AML-193 (cell line): Measurements from ENCODE around the gene KCTD3.

ENCODE experiments used
- DNase-seq, 2 experiments: peaks; one replicate each; lab custom pipeline; 2025; lab: John Stamatoyannopoulos, UW

Gene KCTD3

DNA sequence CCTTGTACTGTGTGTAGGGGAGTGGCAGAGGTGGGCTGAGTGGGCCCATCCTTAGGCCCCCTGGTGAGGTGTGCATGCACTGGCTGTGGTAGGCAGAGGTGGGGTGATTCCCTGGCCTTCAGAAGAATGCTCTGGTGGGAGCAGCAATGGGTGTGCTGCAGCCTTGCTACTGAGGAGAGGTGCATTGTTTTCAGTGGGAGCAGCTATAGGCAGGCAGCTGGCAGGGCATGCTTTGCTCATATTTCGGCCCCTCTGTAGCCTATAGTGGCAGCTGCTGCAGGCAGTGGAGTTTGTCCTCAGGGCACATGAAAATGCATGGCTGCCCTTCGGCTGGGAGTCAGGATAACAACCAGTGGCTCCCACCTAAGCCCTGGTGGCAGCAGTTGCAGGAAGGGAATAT is 10.1 kb upstream of the KCTD3 start:
- no peak for DNase-seq

DNA sequence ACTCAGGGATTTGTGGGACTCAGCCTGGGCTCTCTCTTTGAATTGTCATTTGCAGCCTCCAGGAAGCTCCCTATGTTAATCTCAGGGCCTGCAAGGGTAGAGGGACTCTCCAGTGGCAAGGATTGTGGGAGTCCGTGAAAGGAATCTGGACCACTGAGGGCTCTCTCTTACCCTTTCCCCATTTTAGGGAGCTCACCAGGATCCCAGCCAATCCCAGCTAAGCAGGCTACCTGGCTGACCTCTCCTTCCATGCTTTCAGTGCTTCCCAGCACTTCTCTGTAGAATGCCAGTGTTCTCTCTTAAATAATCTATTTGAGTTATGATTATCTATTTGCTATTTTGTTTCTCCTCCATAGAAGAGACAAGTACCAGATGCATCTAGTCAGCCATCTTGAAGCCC is 9.6 kb upstream of the KCTD3 start:
- DNase-seq = no peak

DNA sequence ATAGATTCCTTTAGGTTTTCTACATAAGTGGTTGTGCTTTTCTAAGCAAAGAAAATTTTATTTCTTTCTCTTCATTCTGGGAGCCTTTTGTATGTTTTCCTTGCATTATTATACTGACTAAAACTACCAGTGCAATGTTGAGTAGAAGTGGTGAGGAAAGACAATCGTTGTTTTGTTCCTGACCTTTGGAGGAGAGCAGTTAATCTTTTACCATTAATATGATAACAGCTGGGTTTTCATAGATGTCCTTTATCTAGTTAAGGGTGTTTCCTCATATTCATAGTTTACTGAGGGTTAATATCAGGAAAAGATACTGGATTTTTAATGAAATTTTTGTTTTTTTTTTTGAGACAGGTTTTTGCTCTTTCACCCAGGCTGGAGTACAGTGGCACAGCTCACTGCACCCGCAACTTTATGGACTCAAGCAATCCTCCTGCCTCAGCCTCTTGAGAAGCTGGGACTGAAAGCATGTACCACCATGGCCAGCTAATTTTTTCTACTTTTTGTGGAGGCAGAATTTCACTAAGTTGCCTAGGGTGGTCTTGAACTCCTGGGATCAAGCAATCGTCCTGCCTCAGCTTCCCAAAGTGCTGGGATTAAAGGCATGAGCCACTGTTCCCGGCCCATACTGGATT is 9.0 kb upstream of the KCTD3 start:
- DNase-seq = no peak

DNA sequence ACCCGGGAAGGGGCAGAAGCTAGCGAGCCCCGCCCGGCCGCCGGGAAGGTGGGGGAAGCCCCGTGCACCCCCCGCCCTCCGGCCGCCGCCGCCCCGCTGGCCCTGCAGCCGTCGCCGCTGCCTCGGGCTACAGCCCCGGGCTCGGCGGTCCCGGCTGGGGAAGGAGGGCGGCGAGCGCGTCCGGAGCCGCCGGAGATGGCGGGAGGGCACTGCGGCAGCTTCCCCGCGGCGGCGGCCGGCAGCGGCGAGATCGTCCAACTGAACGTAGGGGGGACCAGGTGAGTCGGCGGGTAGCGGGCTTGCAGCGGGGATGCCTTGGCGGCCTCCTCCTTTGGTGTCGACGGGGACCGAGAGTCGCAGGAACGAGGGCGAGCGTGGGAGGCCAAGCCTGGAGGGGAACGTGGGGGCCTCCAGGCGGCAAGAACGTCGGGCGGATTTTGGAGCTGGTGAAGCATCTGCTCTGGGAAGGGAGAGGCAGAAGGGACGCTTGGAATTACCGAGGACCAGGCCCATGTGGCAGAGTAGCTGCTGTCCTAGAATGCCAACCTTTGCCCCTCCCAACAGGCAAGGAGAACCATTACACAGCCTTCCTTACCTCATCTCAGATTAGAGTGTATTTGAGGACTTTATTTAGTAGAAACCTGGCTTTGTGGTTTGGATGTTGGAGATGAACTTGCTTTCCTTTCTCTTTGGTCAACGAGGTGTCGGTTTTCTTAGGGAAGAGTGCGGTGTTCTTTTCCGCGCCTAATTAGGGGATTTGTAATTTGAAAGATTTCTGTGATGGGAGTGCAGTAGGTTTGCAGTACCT is 591 bp downstream of the KCTD3 start:
- no peak for DNase-seq

DNA sequence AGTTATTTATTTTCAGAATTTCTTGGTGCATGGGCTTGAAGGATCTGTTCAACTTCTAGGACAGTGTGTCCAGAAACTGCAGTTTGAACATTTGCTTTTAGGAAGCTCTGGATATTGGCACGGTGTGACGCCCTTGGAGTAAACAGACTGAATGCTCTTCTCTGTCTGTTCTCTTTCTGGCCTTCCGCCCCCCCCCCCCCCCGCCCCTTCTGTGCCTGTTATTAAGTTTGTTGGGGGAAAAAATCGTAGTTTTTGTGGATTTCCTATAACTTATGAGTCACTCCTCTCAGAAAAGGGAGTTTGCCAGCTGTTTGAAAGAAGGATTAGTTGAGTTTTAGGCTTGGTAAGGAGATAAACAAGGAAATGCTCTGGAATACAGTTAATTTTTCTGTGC is 1.2 kb downstream of the KCTD3 start:
- no peak for DNase-seq

DNA sequence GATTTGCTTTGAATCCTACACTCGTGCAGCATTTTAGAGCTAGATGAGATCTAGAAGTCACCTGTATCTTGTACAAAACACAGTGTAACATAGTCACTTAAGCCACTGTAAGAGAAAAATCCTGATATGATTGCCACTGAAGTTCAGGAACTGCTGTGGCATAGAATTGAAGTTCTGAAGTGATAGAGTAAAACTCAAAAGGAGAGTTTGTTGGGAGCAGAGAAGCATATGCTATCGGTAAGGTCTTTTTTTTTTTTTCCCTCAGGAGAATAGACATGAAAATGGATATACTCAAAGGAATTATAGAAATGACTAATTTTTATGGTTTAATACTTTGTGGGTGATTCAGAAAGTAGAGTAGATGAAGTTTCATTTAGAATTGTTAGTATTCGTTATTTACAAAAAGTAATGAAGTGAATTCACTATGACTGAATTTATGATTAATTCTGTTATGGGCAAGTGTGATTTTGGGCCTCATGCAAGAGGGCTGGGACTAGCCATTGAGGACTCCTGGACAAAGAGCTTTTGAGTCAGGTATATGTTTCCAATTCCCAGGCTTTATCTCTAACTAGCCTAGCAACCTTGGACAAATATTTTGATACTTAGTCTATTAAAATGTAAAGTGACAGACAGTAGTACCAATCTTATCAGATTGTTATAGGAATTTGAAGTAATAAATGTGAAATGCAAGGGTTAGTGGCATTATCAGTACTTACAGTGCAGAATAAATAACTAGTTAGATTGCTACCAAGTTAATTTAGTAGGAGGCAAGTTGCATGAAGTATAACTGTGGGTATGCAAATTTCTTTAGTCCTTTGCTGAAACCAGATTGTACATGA is 3.1 kb downstream of the KCTD3 start:
- DNase-seq = no peak

DNA sequence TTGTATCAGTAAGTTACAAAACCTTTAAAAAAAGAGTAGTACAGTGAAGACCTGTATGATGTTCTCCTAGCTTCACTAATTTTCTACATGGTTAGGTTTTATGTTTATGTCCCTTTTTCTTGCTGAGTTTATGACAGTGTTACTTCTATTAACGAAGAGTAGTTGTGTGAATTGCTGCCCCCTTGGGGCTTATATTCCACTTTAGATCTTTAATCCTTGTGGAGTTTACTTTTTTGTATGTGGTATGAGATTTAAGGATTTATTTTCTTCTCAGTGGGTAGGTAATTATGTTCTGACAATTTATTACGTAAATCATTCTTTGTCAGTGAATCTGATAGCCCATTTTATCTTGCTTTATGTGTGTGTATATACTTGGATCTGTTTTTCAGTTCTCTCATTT is 14.8 kb downstream of the KCTD3 start:
- DNase-seq = no peak

DNA sequence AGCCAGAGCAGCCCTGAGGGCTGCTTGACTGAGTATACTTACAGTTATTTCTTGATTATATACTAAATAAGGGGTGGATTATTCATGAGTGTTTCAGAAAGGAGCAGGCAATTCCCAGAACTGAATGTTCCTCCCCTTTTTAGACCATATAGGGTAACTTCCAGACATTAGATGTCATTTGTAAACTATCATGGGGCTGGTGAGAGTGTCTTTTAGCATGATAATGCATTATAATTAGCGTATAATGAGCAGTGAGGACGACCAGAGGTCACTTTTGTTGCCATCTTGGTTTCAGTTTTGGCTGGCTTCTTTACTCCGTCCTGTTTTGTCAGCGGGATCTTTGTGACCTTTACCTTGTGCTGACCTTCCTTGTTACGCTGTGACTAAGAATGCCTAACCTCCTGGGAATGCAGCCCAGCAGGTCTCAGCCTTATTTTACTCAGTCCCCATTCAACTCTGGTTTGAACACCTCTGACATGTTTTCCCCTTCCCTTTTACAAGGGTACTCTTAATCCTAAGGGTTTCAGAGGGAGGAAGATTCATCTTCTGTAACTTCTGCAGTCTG is 16.2 kb downstream of the KCTD3 start:
- no peak for DNase-seq

DNA sequence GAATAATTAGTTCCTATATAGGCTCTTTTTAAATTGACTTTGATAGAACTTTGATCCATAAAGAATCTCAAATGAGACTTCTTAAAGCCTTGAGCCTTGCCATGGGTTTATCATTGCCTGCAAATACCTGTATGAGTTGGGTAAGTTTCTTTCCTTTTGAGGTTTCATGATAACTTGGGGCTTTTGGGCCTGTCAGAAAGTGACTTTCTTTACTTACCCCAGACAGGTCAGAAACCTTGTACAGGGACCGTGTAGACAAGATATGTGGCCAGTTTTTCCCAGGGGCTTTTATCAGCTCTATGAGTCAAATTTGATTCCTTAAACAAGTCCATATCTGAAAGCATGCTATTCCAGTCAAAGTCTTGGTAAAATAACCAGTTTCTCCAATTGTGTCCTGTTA is 17.3 kb downstream of the KCTD3 start:
- no peak for DNase-seq

DNA sequence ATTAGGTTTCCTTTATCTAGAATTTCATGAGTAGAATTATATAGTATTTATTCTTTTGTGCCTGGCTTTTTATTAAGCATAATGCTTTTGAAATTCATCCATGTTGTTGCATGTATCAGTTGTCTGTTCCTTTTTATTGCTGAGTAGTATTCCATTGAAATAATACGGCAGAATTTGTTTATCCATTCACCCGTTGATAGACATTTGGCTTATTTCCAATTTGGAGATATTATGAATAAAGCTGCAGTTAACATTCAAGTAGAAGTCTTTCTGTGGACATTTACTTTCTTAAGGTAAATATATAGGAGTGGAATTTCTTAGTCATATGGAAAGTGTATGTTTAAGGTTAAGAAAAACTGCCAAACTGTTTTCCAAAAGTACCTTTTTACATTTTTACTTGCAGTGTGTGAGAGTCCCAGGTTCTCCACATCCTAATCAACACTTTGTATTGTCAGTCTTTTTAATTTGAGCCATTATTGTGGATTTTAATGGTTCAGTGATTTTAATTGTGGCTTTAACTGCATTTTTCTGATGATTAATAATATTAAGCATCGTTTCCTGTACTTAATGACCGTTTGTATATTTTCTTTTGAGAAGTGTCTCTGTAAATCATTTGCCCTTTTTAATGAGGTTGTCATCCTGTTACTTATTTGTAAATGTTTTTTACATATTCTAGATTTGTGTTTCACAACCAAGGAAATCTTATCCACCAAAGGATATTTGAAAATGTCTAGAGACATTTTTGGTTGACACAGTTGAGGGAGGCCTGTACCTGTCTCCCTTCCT is 22.7 kb downstream of the KCTD3 start:
- no peak for DNase-seq

DNA sequence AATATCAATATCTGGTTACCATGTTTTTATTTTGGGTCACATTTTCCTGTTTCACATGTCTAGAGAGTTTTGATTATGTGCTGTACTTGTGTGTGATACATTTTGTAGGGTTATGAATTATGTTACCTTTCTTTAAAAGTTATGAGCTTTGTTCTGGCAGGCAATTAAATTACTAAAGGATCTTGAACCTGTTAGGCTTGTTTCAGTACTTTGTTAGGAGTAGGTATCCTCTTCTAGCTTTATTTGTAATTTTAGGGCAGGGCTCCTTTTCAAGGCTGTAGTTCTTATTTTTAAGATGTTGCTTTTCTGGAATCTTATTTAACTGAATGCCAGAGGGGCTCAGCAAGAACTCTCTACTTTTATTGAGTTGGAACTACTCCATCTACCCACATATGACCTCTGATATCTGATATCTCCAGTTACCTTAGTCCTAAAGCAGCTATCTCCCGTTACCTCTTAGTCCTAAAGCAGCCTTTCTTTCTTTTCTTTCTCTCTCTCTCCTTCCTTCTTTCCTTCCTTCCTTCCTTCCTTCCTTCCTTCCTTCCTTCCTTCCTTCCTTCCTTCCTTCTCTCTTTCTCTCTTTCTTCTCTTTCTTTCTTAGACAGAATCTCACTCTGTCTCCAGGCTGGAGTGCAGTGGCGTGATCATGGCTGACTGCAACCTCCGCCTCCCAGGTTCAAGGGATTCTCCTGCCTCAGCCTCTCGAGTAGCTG is 23.8 kb downstream of the KCTD3 start:
- no peak for DNase-seq

DNA sequence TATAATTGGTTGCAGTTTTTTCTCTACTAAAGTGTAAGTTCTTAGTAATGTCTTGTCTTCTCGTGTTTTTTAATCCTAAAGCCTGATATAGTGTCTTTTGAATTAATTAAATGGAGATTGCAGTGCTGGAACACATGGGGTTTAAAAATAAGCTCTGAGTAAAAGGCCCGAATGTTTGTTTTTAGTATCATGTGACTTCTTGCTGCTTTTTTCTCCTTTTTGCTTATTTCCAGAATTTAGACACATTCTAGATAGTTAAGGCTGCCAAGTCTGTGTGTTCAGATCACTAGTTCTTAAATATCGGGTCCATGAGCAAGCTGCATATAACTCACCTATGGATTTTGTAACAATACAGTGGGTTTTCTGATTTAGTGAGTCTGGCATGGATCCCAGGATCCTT is 27.5 kb downstream of the KCTD3 start:
- DNase-seq = no peak

DNA sequence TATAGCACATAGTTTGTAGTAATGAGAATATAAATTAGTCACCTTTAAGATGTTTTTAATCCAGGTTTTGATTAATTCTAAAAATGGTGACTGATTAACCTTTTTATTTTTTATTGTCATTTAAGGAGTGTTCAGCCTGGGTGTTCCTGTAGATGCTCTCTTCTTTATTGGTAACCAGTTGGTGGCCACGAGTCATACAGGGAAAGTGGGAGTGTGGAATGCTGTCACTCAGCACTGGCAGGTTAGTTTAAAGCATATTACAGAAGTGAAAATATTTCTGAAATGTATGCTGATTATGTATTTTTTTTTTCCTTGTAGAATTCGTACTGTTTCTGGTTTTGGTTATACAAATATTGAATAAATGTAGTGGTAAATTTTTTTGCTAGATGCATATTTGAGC is 28.1 kb downstream of the KCTD3 start:
- no peak for DNase-seq

DNA sequence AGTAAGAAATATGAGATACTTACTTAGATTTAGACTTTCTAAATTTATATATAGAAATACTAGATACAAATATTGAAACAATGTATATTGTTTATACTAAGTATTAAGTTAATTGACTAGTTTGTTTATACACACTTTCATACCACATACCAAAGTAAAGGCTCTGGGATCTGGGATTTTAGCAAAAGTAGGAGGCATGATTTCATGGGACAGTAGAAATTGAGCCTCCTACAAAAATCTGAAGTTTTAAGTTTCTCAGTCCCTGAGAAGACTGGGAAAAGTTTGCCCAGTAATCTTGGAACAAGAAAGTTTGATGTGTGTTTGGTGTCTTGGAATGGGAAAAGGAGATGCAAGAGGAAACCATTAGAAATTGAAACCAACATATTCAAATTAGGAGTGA is 30.9 kb downstream of the KCTD3 start:
- no peak for DNase-seq

DNA sequence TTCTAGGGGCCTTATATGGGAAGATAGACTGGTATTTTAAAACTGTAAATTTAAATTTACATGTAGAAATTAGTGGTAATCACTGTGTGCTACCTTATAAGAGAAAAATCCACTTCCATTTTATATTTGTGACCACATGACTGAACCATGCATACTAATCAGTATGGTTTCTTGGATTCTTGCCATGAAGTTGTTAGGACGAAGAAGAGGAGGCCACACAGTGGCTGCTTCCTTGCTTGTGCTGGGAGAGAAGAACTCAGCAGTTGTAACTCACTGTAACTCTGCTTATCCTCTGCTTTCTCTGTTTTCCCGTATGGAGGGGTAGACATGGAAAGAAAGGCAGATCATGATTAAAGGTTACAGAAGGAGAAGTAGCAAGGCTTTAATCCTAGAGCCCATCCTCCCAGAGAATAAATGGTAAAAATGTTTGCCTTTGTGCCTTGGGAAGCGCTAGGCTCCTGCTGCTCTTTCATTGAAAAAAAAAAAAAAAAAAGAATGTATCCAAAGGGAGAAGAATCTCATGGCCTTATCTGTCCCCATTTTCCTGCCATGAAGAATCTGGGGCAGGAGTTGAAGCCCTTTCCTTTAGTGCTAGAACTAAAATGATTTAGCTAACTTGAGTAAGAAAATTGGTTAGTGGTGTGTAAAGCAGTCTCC is 32.4 kb downstream of the KCTD3 start:
- no peak for DNase-seq

DNA sequence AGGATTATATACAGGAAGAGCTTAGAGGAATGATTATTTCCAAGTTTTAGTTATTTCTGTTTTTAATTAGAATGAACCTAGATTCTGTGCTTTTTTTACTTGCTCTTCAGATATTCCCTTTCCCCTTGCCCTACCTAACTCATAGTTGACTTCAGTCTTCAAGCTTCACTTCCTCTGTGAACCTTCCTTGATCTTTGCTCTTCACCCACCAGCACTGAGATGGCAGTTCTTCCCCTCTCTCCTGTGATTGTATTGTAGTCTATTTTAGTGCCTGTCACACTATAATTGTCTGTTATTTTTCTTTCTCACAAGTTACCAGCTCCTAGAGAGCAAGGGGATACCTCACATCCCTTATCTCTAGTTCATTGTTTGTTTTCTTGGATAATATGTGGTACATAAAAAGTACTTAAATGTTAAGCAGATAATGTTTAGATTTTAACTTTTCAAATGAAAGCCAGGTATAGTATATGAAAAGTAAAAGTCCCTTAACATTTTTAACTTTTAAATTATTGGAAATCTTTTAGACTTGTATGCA is 33.2 kb downstream of the KCTD3 start:
- DNase-seq = no peak

DNA sequence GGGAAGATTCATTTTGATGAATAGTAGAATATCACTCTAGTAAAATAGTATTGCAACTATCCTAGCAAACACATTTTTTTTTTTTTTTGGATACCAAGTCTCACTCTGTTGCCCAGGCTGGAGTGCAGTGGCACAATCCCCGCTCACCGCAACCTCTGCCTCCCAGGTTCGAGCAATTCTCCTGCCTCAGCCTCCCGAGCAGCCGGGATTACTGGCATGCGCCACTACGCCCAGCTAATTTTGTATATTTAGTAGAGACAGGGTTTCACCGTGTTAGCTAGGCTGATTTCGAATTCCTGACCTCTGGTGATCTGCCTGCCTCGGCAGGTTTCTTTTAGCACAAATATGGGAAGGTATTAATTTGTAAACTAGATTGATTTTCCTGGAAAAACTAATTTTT is 33.8 kb downstream of the KCTD3 start:
- DNase-seq = no peak

DNA sequence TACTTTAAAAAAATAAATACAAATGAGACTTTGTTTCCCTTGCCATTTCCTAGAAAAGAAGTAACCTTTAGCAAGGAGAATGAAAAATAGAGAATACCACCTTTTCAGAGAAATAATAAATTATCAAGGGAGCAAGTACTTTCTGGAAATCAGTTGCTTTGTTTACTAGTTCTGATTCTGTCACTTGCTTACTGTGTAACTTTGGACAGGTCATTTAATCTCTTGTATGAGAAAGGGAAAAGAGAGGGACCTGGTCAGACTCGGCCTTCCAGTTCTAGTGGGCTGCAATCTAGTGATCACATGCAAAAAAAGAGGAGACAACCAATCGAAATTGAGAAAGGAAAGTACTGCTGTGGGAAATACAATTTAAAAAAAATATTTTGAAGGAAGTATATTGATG is 34.2 kb downstream of the KCTD3 start:
- no peak for DNase-seq

DNA sequence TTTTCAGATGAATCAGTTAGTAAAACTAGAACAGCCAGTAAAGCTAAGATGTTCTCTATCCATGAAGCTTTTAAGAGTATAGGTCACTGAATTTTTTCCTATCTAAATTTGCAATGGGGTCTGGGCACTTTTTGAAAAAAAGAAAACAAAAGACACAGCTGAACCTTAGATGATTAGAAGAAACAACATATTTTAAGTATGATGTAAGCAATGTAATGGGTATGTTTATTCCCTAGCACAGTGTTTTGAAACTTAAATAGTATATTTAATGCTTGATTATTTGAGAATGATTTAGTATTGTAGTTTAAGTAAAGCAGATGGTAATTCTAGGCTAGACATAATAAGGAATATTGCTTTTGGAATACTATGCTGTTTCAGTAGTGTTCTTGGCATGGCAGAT is 36.2 kb downstream of the KCTD3 start:
- DNase-seq = no peak

DNA sequence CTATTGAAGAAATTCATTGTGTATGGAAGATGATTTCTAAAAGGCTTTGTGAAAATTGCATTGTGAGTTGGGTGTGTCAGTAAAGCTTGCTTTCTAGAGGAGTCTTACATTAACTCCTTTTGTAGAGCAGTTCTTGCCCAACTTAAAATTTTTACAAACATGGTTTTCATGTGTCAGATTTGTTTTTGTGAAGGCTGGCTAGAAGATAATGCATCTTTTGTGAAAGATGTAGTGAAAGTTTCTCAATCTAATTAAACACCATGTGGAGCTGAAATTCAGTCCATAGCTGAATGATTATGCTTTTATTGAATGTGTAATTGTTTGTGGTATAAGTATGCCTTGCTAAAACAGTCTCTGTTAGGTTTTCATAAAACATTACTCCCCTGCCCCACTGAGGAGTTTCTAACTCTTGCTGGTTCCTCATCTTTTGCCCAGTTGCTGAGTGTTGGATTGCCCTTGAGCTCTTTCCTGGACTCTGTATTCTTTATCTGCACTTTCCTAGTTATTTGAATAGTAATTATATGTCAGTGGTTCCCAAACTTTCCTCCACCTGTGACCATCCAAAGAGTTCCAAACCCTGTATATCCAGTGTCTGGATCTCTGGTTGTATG is 38.0 kb downstream of the KCTD3 start:
- no peak for DNase-seq
